Astrocyte (in vitro differentiated cells and primary cell): ENCODE data around the gene RAB30. TPM values are rescaled to one million over a fixed set of nuclear protein-coding genes. Genes with fewer than 3 reads are reported as not detected.

Source experiments
- DNase-seq: peaks from one replicate; pipeline ENCODE4 v3.0.0-alpha.2; 2010; ENCODE audit warnings: low read depth
- FAIRE-seq: peaks from 2 replicates; lab custom pipeline; 2011; peaks lifted over from hg19 to GRCh38; lab: Jason Lieb, UNC
- H2AFZ ChIP-seq: 2 replicates; pipeline ENCODE4 v1.6.0; 2012; ENCODE audit warnings: low read depth, low read length, inconsistent platforms
- H3K27ac ChIP-seq: 2 replicates; pipeline ENCODE4 v1.5.1; 2011; ENCODE audit warnings: low read depth, low read length, inconsistent platforms
- H3K27me3 ChIP-seq: 2 replicates; pipeline ENCODE4 v1.6.0; 2011; ENCODE audit warnings: low read length, inconsistent platforms; ENCODE audit not compliant: insufficient read depth
- H3K36me3 ChIP-seq: 2 replicates; pipeline ENCODE4 v1.5.1; 2011; ENCODE audit warnings: low read length, inconsistent platforms; ENCODE audit not compliant: insufficient read depth
- H3K4me1 ChIP-seq: 2 replicates; pipeline ENCODE4 v1.5.1; 2011; ENCODE audit warnings: low read length, inconsistent platforms; ENCODE audit not compliant: insufficient read depth
- H3K4me2 ChIP-seq: 2 replicates; pipeline ENCODE4 v1.6.0; 2012; ENCODE audit warnings: low read length, inconsistent platforms
- H3K4me3 ChIP-seq: 2 replicates; pipeline ENCODE4 v1.5.1; 2011; ENCODE audit warnings: low read depth, mild to moderate bottlenecking, low read length, inconsistent platforms; ENCODE audit not compliant: insufficient read depth
- H3K79me2 ChIP-seq: 2 replicates; pipeline ENCODE4 v1.6.0; 2012; ENCODE audit warnings: mild to moderate bottlenecking, low read length, inconsistent platforms; ENCODE audit not compliant: insufficient read depth
- H3K9ac ChIP-seq: 2 replicates; pipeline ENCODE4 v1.6.0; 2012; ENCODE audit warnings: mild to moderate bottlenecking, low read length, inconsistent platforms
- H3K9me3 ChIP-seq: 2 replicates; pipeline ENCODE4 v1.5.1; 2012; ENCODE audit warnings: low read depth, mild to moderate bottlenecking, low read length, inconsistent platforms; ENCODE audit not compliant: insufficient read depth
- H4K20me1 ChIP-seq: 2 replicates; pipeline ENCODE4 v1.6.0; 2012; ENCODE audit warnings: low read length, inconsistent platforms; ENCODE audit not compliant: insufficient read depth
- H3K27ac Mint-ChIP-seq: one replicate; pipeline ENCODE4 v1.8.0; 2021; ENCODE audit warnings: mild to moderate bottlenecking, mixed read lengths; ENCODE audit not compliant: unreplicated experiment
- H3K27me3 Mint-ChIP-seq: one replicate; pipeline ENCODE4 v1.8.0; 2021; ENCODE audit warnings: low read depth, mixed read lengths; ENCODE audit not compliant: unreplicated experiment
- H3K36me3 Mint-ChIP-seq: one replicate; pipeline ENCODE4 v1.8.0; 2021; ENCODE audit warnings: low read depth, mixed read lengths; ENCODE audit not compliant: unreplicated experiment
- H3K4me1 Mint-ChIP-seq: one replicate; pipeline ENCODE4 v1.8.0; 2021; ENCODE audit warnings: low read depth, mixed read lengths; ENCODE audit not compliant: unreplicated experiment
- H3K4me3 Mint-ChIP-seq: one replicate; pipeline ENCODE4 v1.8.0; 2021; ENCODE audit warnings: mild to moderate bottlenecking, moderate library complexity, mixed read lengths; ENCODE audit not compliant: unreplicated experiment
- H3K9me3 Mint-ChIP-seq: one replicate; pipeline ENCODE4 v1.8.0; 2021; ENCODE audit warnings: mild to moderate bottlenecking, mixed read lengths; ENCODE audit not compliant: unreplicated experiment
- EZH2 ChIP-seq: IDR thresholded peaks from 2 replicates; pipeline ENCODE4 v1.6.1; 2012; ENCODE audit warnings: mild to moderate bottlenecking, low read length, inconsistent platforms; ENCODE audit not compliant: insufficient read depth
- total RNA-seq: library from RNA; stranded (reverse); gene quantifications from 2 replicates; pipeline ENCODE4 v1.2.1, GENCODE V29; 2021
- TF ChIP-seq, protein P1 (sequence below): IDR thresholded peaks from 2 replicates; pipeline ENCODE4 v1.5.1; 2011; ENCODE audit warnings: low read depth, mild to moderate bottlenecking, inconsistent platforms, low read length, moderate library complexity; ENCODE audit not compliant: insufficient read depth

Gene RAB30
- total RNA-seq, 1 donor from 2014 or later = 40.0 TPM

DNA sequence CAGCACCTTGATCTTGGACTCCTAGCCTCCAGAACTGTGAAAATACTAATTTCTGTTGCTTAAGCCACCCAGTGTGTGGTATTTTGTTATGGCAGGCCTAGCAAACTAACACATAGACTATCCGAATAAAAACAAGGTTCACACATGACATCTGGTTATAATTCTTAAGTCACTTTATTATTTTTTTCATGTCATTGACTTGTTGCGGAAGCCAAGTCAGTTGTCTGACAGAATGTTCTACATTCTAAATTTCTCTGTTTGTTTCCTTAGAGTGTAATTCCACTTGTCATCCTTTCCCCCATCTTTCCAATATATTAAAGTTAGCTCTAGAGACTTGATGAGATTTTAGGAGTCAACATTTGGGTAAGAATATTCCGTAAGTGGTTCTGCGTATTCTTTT is 40.6 kb downstream of the RAB30 start:
- DNase-seq (no peak), FAIRE-seq (no peak)
- TF ChIP-seq, protein P1, sequence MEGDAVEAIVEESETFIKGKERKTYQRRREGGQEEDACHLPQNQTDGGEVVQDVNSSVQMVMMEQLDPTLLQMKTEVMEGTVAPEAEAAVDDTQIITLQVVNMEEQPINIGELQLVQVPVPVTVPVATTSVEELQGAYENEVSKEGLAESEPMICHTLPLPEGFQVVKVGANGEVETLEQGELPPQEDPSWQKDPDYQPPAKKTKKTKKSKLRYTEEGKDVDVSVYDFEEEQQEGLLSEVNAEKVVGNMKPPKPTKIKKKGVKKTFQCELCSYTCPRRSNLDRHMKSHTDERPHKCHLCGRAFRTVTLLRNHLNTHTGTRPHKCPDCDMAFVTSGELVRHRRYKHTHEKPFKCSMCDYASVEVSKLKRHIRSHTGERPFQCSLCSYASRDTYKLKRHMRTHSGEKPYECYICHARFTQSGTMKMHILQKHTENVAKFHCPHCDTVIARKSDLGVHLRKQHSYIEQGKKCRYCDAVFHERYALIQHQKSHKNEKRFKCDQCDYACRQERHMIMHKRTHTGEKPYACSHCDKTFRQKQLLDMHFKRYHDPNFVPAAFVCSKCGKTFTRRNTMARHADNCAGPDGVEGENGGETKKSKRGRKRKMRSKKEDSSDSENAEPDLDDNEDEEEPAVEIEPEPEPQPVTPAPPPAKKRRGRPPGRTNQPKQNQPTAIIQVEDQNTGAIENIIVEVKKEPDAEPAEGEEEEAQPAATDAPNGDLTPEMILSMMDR = no peak
- no peak for TF ChIP-seq EZH2
- H3K27me3 Mint-ChIP-seq = no peaks in the 10 kb centered on the region
- Histone ChIP-seq H3K27ac (no peak overlapping the region), H3K4me2 (no peak overlapping the region), H3K79me2 (peaks cover 70% of the 10 kb centered on the region), H3K9me3 (no peaks in the 10 kb centered on the region), H3K9ac (no peak overlapping the region), H3K36me3 (no peaks in the 10 kb centered on the region), H3K4me1 (peaks cover 19% of the 10 kb centered on the region), H3K4me3 (no peak overlapping the region), H4K20me1 (peaks cover 44% of the 10 kb centered on the region), H3K27me3 (no peaks in the 10 kb centered on the region), H2AFZ (no peak overlapping the region)
- H3K4me3 Mint-ChIP-seq = no peak overlapping the region
- peaks cover 2% of the 10 kb centered on the region for H3K36me3 Mint-ChIP-seq
- no peaks in the 10 kb centered on the region for H3K9me3 Mint-ChIP-seq
- H3K27ac Mint-ChIP-seq = no peak overlapping the region
- peaks cover 25% of the 10 kb centered on the region for H3K4me1 Mint-ChIP-seq

DNA sequence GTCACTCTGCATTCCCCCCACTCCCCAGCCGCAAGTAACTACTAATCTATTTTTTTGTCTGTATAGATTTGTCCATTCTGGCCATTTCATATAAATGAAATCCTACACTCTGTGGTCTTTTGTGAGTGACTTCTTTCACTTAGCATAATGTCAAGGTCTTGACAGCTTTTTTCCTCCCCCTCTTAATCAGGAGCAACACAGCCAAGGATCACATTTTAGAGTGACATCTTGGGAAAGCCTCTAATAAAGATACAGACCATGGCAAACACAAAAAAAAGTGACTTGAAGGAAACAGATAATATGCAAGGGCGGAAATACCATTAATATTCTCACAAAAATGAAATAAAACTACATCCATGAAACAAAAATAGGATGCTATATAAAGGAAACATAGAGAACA is 43.9 kb downstream of the RAB30 start:
- H3K4me3 ChIP-seq = no peak overlapping the region
- TF ChIP-seq, protein P1 = no peak
- no peak for TF ChIP-seq EZH2
- H3K9ac ChIP-seq = no peak overlapping the region
- H3K27me3 ChIP-seq = no peaks in the 10 kb centered on the region
- H3K79me2 ChIP-seq = peaks cover 77% of the 10 kb centered on the region
- Mint-ChIP-seq H3K27ac (no peak overlapping the region), H3K27me3 (no peaks in the 10 kb centered on the region), H3K4me1 (peaks cover 12% of the 10 kb centered on the region), H3K36me3 (peaks cover 2% of the 10 kb centered on the region), H3K9me3 (no peaks in the 10 kb centered on the region), H3K4me3 (no peak overlapping the region)
- H4K20me1 ChIP-seq = peaks cover 57% of the 10 kb centered on the region
- FAIRE-seq = no peak
- H3K36me3 ChIP-seq = no peaks in the 10 kb centered on the region
- H3K9me3 ChIP-seq = no peaks in the 10 kb centered on the region
- H3K4me1 ChIP-seq = no peaks in the 10 kb centered on the region
- no peak overlapping the region for H3K4me2 ChIP-seq
- DNase-seq = no peak
- H3K27ac ChIP-seq = no peak overlapping the region
- no peak overlapping the region for H2AFZ ChIP-seq

GRCh38 chr11:83027289-83027688 is 44.4 kb downstream of the RAB30 start:
- no peaks in the 10 kb centered on the region for H3K27me3 ChIP-seq
- H4K20me1 ChIP-seq = peaks cover 56% of the 10 kb centered on the region
- H3K27ac Mint-ChIP-seq = no peak overlapping the region
- no peaks in the 10 kb centered on the region for H3K36me3 ChIP-seq
- no peaks in the 10 kb centered on the region for H3K4me1 ChIP-seq
- peaks cover 9% of the 10 kb centered on the region for H3K4me1 Mint-ChIP-seq
- peaks cover 2% of the 10 kb centered on the region for H3K36me3 Mint-ChIP-seq
- FAIRE-seq (no peak), DNase-seq (no peak)
- H2AFZ ChIP-seq = no peak overlapping the region
- TF ChIP-seq, protein P1 = no peak
- TF ChIP-seq EZH2 = no peak
- H3K79me2 ChIP-seq = peaks cover 72% of the 10 kb centered on the region
- H3K9ac ChIP-seq = no peak overlapping the region
- H3K4me3 Mint-ChIP-seq = no peak overlapping the region
- H3K27ac ChIP-seq = no peak overlapping the region
- H3K9me3 ChIP-seq = no peaks in the 10 kb centered on the region
- H3K27me3 Mint-ChIP-seq = no peaks in the 10 kb centered on the region
- H3K4me3 ChIP-seq = no peak overlapping the region
- H3K9me3 Mint-ChIP-seq = no peaks in the 10 kb centered on the region
- no peak overlapping the region for H3K4me2 ChIP-seq
